Liver (tissue), 9 donors: ENCODE results near the gene CCNK. TPM values are rescaled to one million over a fixed set of nuclear protein-coding genes. Genes with fewer than 3 reads are reported as not detected.

Experiments used
- DNase-seq: peaks from one replicate; pipeline ENCODE4 v3.0.0-alpha.2; 2017; ENCODE audit warnings: low spot score
- H3K27ac ChIP-seq, 2 donors: one replicate each; pipeline ENCODE4 v1.7.0; 2013; ENCODE audit warnings: inconsistent platforms in 2 of 2, low read length in 2 of 2, control low read depth in 1 of 2, low read depth in 1 of 2, mild to moderate bottlenecking in 1 of 2
- H3K27me3 ChIP-seq, 4 donors: one replicate each; pipeline versions ENCODE4 v1.6.1 to v1.7.0; 2013; ENCODE audit warnings: low read length in 3 of 4, inconsistent platforms in 1 of 4, mild to moderate bottlenecking in 1 of 4, moderate library complexity in 1 of 4; ENCODE audit not compliant: control insufficient read depth in 4 of 4, insufficient read depth in 4 of 4
- H3K36me3 ChIP-seq, 4 donors: one replicate each; pipeline versions ENCODE4 v1.6.1 to v1.7.0; 2013; ENCODE audit warnings: low read length in 3 of 4, mild to moderate bottlenecking in 3 of 4, low read depth in 1 of 4, moderate library complexity in 1 of 4; ENCODE audit not compliant: control insufficient read depth in 4 of 4, insufficient read depth in 3 of 4
- H3K4me1 ChIP-seq, 4 donors: one replicate each; pipeline versions ENCODE4 v1.6.1 to v1.7.0; 2013; ENCODE audit warnings: low read length in 3 of 4, mild to moderate bottlenecking in 3 of 4, moderate library complexity in 1 of 4; ENCODE audit not compliant: control insufficient read depth in 4 of 4, insufficient read depth in 4 of 4
- H3K4me3 ChIP-seq, 3 donors: one replicate each; pipeline versions ENCODE4 v1.6.1 to v1.7.0; 2013; ENCODE audit warnings: low read length in 3 of 3, control low read depth in 1 of 3, low read depth in 1 of 3, mild to moderate bottlenecking in 1 of 3
- H3K9ac ChIP-seq, 2 donors: one replicate each; pipeline ENCODE4 v1.7.0; 2013; ENCODE audit warnings: low read length in 2 of 2, mild to moderate bottlenecking in 2 of 2, moderate library complexity in 2 of 2, control low read depth in 1 of 2, low read depth in 1 of 2
- H3K9me3 ChIP-seq, 4 donors: one replicate each; pipeline versions ENCODE4 v1.6.1 to v1.7.0; 2013; ENCODE audit warnings: low read length in 3 of 4; ENCODE audit not compliant: control insufficient read depth in 4 of 4
- EGR1 ChIP-seq, 2 donors: IDR thresholded peaks; 2 replicates each; pipeline ENCODE4 v1.6.1; 2016 to 2018; ENCODE audit warnings: antibody characterized with exemption in 2 of 2, low read depth in 2 of 2
- FOXA1 ChIP-seq: IDR thresholded peaks from 2 replicates; pipeline ENCODE4 v1.6.1; 2016; ENCODE audit warnings: antibody characterized with exemption
- FOXA2 ChIP-seq: IDR thresholded peaks from 2 replicates; pipeline ENCODE4 v1.6.1; 2016; ENCODE audit warnings: antibody characterized with exemption
- GABPA ChIP-seq, 2 donors: IDR thresholded peaks in 1 of 2; conservative IDR thresholded peaks in 1 of 2; 2 replicates each; pipeline ENCODE4 v1.6.1; 2016; ENCODE audit warnings: antibody characterized with exemption in 2 of 2, mild to moderate bottlenecking in 1 of 2, moderate library complexity in 1 of 2
- HNF4A ChIP-seq, 2 donors: conservative IDR thresholded peaks; 2 replicates each; pipeline ENCODE4 v1.6.1; 2016; ENCODE audit warnings: antibody characterized with exemption in 2 of 2, mild to moderate bottlenecking in 2 of 2
- HNF4G ChIP-seq: IDR thresholded peaks from 2 replicates; pipeline ENCODE4 v1.6.1; 2016; ENCODE audit warnings: antibody characterized with exemption
- JUND ChIP-seq, 2 donors: IDR thresholded peaks; 2 replicates each; pipeline ENCODE4 v1.6.1; 2016; ENCODE audit warnings: antibody characterized with exemption in 2 of 2
- NR2F2 ChIP-seq: IDR thresholded peaks from 2 replicates; pipeline ENCODE4 v1.6.1; 2016; ENCODE audit warnings: antibody characterized with exemption
- RAD21 ChIP-seq, 2 donors: IDR thresholded peaks; 2 replicates each; pipeline ENCODE4 v1.6.1; 2016; ENCODE audit warnings: antibody characterized with exemption in 2 of 2, mild to moderate bottlenecking in 2 of 2
- RXRA ChIP-seq, 2 donors: IDR thresholded peaks; 2 replicates each; pipeline ENCODE4 v1.6.1; 2017 to 2018; ENCODE audit warnings: antibody characterized with exemption in 2 of 2, mild to moderate bottlenecking in 1 of 2
- SP1 ChIP-seq: IDR thresholded peaks from 2 replicates; pipeline ENCODE4 v1.6.1; 2018; ENCODE audit warnings: antibody characterized with exemption, mild to moderate bottlenecking
- TAF1 ChIP-seq: conservative IDR thresholded peaks from 2 replicates; pipeline ENCODE4 v1.6.1; 2016; ENCODE audit warnings: antibody characterized with exemption, mild to moderate bottlenecking
- YY1 ChIP-seq: IDR thresholded peaks from 2 replicates; pipeline ENCODE4 v1.6.1; 2016; ENCODE audit warnings: antibody characterized with exemption, mild to moderate bottlenecking
- WGBS: extraction: QIAGEN DNeasy Blood & Tissue Kit; methylation state at CpG from one replicate; pipeline ENCODE4 v1.1.7; 2013; 5-methylcytosine and 5-hydroxymethylcytosine counted together
- polyA plus RNA-seq, 2 donors: library from polyadenylated mRNA; stranded (reverse) in 1 of 2; unstranded in 1 of 2; fragments of 200-250 nt in 1 of 2; fragments of >200 nt in 1 of 2; fragmentation: Nextera tagmentation in 1 of 2; extraction: Ambion mirVana in 1 of 2; gene quantifications; one replicate each; pipeline versions ENCODE4 v1.2.1 to v1.2.3, GENCODE V29; 2013 to 2015
- total RNA-seq, 2 donors: library from RNA; depleted of rRNA; stranded (reverse); fragments of >200 nt; gene quantifications; one replicate each; pipeline ENCODE4 v1.2.3, GENCODE V29; 2014
- TF ChIP-seq, protein P1 (sequence below): fragments of 150-350 bp; IDR thresholded peaks from 2 replicates; pipeline ENCODE4 v1.5.1; 2017; ENCODE audit warnings: improper control_type of control experiment, low read depth, low read length; ENCODE audit not compliant: missing input control
- TF ChIP-seq, protein P2 (sequence below): IDR thresholded peaks from 2 replicates; pipeline ENCODE4 v1.6.1; 2016; ENCODE audit warnings: antibody characterized with exemption, mild to moderate bottlenecking
- TF ChIP-seq, protein P3 (sequence below): IDR thresholded peaks from 2 replicates; pipeline ENCODE4 v1.6.1; 2016; ENCODE audit warnings: antibody characterized with exemption
- TF ChIP-seq, protein P4 (sequence below): IDR thresholded peaks from 2 replicates; pipeline ENCODE4 v1.6.1; 2016; ENCODE audit warnings: antibody characterized with exemption
- TF ChIP-seq, protein P5 (sequence below): IDR thresholded peaks from 2 replicates; pipeline ENCODE4 v1.6.1; 2016; ENCODE audit warnings: antibody characterized with exemption
- donor health status: healthy.
- donor health status: healthy.
- donor health status: healthy.
- donor health status: healthy.
- donor health status: healthy.

Gene CCNK
- total and polyA plus RNA-seq, 4 donors: 7.7 to 33.4 (median 13.2) TPM

DNA sequence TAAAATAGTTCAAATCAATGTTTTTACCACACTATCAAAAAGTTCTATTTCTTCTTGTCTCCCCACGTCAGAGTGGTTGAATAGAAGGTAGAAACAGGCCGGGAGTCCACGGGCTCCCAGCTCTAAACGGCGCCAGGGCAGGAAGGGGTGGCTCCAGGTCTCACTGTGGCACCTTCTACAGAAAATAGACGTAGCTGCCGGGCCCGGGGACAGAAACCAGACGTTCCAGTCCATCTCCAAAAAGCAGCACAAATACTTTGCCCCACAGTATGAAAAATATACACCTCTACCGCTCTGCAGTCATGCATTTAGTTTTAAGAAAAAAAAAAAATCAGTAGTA is 30.9 kb downstream of the CCNK start:
- Histone ChIP-seq H3K9ac (no peak overlapping the region), H3K27ac (no peak overlapping the region), H3K27me3 (no peaks in the 10 kb centered on the region), H3K36me3 (peaks cover 9 to 58% (median 18%) of the 10 kb centered on the region in 4 donors), H3K9me3 (no peaks in the 10 kb centered on the region), H3K4me1 (peaks cover 0 to 19% (median 10%) of the 10 kb centered on the region in 4 donors), H3K4me3 (no peak overlapping the region)
- no peak for DNase-seq
- TF ChIP-seq HNF4G: no peak
- TF ChIP-seq, protein P1, sequence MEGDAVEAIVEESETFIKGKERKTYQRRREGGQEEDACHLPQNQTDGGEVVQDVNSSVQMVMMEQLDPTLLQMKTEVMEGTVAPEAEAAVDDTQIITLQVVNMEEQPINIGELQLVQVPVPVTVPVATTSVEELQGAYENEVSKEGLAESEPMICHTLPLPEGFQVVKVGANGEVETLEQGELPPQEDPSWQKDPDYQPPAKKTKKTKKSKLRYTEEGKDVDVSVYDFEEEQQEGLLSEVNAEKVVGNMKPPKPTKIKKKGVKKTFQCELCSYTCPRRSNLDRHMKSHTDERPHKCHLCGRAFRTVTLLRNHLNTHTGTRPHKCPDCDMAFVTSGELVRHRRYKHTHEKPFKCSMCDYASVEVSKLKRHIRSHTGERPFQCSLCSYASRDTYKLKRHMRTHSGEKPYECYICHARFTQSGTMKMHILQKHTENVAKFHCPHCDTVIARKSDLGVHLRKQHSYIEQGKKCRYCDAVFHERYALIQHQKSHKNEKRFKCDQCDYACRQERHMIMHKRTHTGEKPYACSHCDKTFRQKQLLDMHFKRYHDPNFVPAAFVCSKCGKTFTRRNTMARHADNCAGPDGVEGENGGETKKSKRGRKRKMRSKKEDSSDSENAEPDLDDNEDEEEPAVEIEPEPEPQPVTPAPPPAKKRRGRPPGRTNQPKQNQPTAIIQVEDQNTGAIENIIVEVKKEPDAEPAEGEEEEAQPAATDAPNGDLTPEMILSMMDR: no peak
- TF ChIP-seq, protein P2, sequence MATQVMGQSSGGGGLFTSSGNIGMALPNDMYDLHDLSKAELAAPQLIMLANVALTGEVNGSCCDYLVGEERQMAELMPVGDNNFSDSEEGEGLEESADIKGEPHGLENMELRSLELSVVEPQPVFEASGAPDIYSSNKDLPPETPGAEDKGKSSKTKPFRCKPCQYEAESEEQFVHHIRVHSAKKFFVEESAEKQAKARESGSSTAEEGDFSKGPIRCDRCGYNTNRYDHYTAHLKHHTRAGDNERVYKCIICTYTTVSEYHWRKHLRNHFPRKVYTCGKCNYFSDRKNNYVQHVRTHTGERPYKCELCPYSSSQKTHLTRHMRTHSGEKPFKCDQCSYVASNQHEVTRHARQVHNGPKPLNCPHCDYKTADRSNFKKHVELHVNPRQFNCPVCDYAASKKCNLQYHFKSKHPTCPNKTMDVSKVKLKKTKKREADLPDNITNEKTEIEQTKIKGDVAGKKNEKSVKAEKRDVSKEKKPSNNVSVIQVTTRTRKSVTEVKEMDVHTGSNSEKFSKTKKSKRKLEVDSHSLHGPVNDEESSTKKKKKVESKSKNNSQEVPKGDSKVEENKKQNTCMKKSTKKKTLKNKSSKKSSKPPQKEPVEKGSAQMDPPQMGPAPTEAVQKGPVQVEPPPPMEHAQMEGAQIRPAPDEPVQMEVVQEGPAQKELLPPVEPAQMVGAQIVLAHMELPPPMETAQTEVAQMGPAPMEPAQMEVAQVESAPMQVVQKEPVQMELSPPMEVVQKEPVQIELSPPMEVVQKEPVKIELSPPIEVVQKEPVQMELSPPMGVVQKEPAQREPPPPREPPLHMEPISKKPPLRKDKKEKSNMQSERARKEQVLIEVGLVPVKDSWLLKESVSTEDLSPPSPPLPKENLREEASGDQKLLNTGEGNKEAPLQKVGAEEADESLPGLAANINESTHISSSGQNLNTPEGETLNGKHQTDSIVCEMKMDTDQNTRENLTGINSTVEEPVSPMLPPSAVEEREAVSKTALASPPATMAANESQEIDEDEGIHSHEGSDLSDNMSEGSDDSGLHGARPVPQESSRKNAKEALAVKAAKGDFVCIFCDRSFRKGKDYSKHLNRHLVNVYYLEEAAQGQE: no peak
- TF ChIP-seq, protein P3, sequence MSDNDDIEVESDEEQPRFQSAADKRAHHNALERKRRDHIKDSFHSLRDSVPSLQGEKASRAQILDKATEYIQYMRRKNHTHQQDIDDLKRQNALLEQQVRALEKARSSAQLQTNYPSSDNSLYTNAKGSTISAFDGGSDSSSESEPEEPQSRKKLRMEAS: no peak
- no peak for TF ChIP-seq TAF1
- TF ChIP-seq FOXA2: no peak
- TF ChIP-seq FOXA1: no peak
- no peak for TF ChIP-seq NR2F2
- no peak for TF ChIP-seq RAD21 (IDR thresholded peaks at IDR 0.05)
- no peak for TF ChIP-seq EGR1 (IDR thresholded peaks at IDR 0.05; ENCODE audit: low read depth in 2 of 2)
- TF ChIP-seq RXRA (IDR thresholded peaks at IDR 0.05): no peak
- TF ChIP-seq, protein P4, sequence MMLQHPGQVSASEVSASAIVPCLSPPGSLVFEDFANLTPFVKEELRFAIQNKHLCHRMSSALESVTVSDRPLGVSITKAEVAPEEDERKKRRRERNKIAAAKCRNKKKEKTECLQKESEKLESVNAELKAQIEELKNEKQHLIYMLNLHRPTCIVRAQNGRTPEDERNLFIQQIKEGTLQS: no peak
- TF ChIP-seq GABPA (IDR thresholded peaks at IDR 0.05 in 1 of 2, conservative IDR thresholded peaks at IDR 0.05 in 1 of 2): no peak
- TF ChIP-seq JUND (IDR thresholded peaks at IDR 0.05): no peak
- TF ChIP-seq, protein P5, sequence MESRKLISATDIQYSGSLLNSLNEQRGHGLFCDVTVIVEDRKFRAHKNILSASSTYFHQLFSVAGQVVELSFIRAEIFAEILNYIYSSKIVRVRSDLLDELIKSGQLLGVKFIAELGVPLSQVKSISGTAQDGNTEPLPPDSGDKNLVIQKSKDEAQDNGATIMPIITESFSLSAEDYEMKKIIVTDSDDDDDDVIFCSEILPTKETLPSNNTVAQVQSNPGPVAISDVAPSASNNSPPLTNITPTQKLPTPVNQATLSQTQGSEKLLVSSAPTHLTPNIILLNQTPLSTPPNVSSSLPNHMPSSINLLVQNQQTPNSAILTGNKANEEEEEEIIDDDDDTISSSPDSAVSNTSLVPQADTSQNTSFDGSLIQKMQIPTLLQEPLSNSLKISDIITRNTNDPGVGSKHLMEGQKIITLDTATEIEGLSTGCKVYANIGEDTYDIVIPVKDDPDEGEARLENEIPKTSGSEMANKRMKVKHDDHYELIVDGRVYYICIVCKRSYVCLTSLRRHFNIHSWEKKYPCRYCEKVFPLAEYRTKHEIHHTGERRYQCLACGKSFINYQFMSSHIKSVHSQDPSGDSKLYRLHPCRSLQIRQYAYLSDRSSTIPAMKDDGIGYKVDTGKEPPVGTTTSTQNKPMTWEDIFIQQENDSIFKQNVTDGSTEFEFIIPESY: no peak
- no peak for TF ChIP-seq SP1
- TF ChIP-seq YY1: no peak
- no peak for TF ChIP-seq HNF4A (conservative IDR thresholded peaks at IDR 0.05)
- WGBS: 83% methylated on average over 10 of the region's 10 CpGs
